Omental fat pad (tissue), 4 donors: ENCODE measurements around the gene THRB. TPM values are rescaled to one million over a fixed set of nuclear protein-coding genes. Genes with fewer than 3 reads are reported as not detected.

ENCODE experiments used
- ATAC-seq: fragments of 150-250 bp; one replicate; pipeline ENCODE4 v1.9.1; 2016; ENCODE audit warnings: mild to moderate bottlenecking, moderate library complexity; ENCODE audit not compliant: low FRiP score
- DNase-seq: peaks from one replicate; pipeline ENCODE4 v3.0.0-alpha.2; 2019; ENCODE audit warnings: low spot score
- CTCF ChIP-seq, 3 donors: fragments of 450-650 bp; IDR thresholded peaks; one replicate each; pipeline ENCODE4 v1.5.1; 2016 to 2017; ENCODE audit warnings: antibody characterized with exemption in 3 of 3, mild to moderate bottlenecking in 3 of 3, moderate library complexity in 2 of 3
- total RNA-seq, 4 donors: library from RNA; depleted of rRNA; stranded (reverse); fragments of >200 nt; gene quantifications; one replicate each; pipeline ENCODE4 v1.1.0, GENCODE V29; 2016

THRB gene
- total RNA-seq, 4 donors from 2014 or later: 18.6 to 28.0 (median 23.9) TPM

- no peak for ATAC-seq
- DNase-seq: no peak
- no peak for TF ChIP-seq CTCF (IDR thresholded peaks at IDR 0.05)
Observed at GRCh38 chr3:24529210-24529609, 34.6 kb upstream of the THRB start.

GRCh38 chr3:24526640-24527212, 32.1 kb upstream of the THRB start:
- ATAC-seq (no peak), DNase-seq (no peak)
- no peak for TF ChIP-seq CTCF (IDR thresholded peaks at IDR 0.05)

GRCh38 chr3:24525557-24525956, 30.9 kb upstream of the THRB start:
- no peak for ATAC-seq
- no peak for TF ChIP-seq CTCF (IDR thresholded peaks at IDR 0.05)
- no peak for DNase-seq

GRCh38 chr3:24525022-24525421, 30.4 kb upstream of the THRB start:
- DNase-seq (no peak), ATAC-seq (no peak)
- TF ChIP-seq CTCF (IDR thresholded peaks at IDR 0.05): no peak

GRCh38 chr3:24523988-24524727, 29.5 kb upstream of the THRB start:
- no peak for TF ChIP-seq CTCF (IDR thresholded peaks at IDR 0.05)
- no peak for DNase-seq
- ATAC-seq: no peak

- no peak for ATAC-seq
- no peak for TF ChIP-seq CTCF (IDR thresholded peaks at IDR 0.05)
- DNase-seq: no peak
Observed at GRCh38 chr3:24523215-24523614, 28.6 kb upstream of the THRB start.

GRCh38 chr3:24522146-24522579, 27.5 kb upstream of the THRB start:
- no peak for TF ChIP-seq CTCF (IDR thresholded peaks at IDR 0.05)
- ATAC-seq: peak; percentile 21
- no peak for DNase-seq
